ENCODE measurements around the gene CELF4.

CELF4 gene

GRCh38 chr18:37521510-37522465, 43.8 kb downstream of the CELF4 start:
- no peak for DNase-seq

GRCh38 chr18:37520508-37520907, 45.1 kb downstream of the CELF4 start:
- DNase-seq: no peak

GRCh38 chr18:37519510-37520135, 46.0 kb downstream of the CELF4 start:
- no peak for DNase-seq

GRCh38 chr18:37516361-37516853, 49.2 kb downstream of the CELF4 start:
- DNase-seq: no peak

- no peak for DNase-seq
These were observed 50.6 kb downstream of the CELF4 start for GRCh38 chr18:37514953-37515352.

GRCh38 chr18:37512400-37512799, 53.2 kb downstream of the CELF4 start:
- DNase-seq: no peak

GRCh38 chr18:37511721-37512298, 53.8 kb downstream of the CELF4 start:
- DNase-seq: no peak

GRCh38 chr18:37509600-37509999, 56.0 kb downstream of the CELF4 start:
- no peak for DNase-seq

GRCh38 chr18:37508207-37508606, 57.4 kb downstream of the CELF4 start:
- no peak for DNase-seq

GRCh38 chr18:37507239-37507638, 58.4 kb downstream of the CELF4 start:
- DNase-seq: no peak

GRCh38 chr18:37506001-37506400, 59.6 kb downstream of the CELF4 start:
- no peak for DNase-seq

GRCh38 chr18:37505321-37505720, 60.3 kb downstream of the CELF4 start:
- DNase-seq: no peak

- DNase-seq: no peak
These were observed 63.0 kb downstream of the CELF4 start for GRCh38 chr18:37502601-37503000.

GRCh38 chr18:37502036-37502435, 63.6 kb downstream of the CELF4 start:
- no peak for DNase-seq

GRCh38 chr18:37501136-37501535, 64.5 kb downstream of the CELF4 start:
- no peak for DNase-seq

- DNase-seq: no peak
These were observed 65.7 kb downstream of the CELF4 start for GRCh38 chr18:37499913-37500312.

- no peak for DNase-seq
These were observed 66.6 kb downstream of the CELF4 start for GRCh38 chr18:37499044-37499443.

GRCh38 chr18:37497853-37498518, 67.6 kb downstream of the CELF4 start:
- no peak for DNase-seq

- no peak for DNase-seq
These were observed 69.0 kb downstream of the CELF4 start for GRCh38 chr18:37496568-37496967.

GRCh38 chr18:37495354-37495753, 70.2 kb downstream of the CELF4 start:
- no peak for DNase-seq

- no peak for DNase-seq
These were observed 71.2 kb downstream of the CELF4 start for GRCh38 chr18:37494406-37494805.

- DNase-seq: no peak
These were observed 72.2 kb downstream of the CELF4 start for GRCh38 chr18:37493352-37493935.

- DNase-seq: no peak
These were observed 72.6 kb downstream of the CELF4 start for GRCh38 chr18:37492952-37493351.

All from activated naive CD4-positive, alpha-beta T cell treated with Interleukin-2 at 50 U/mL for 16 hours (primary cell).